HG02759 (cell line): ENCODE measurements around the gene OR2G6.
A peak's percentile ranks its signal among the peaks of the same experiment; 100 is the strongest.
"Not testable (repeated sequence)": the region's sequence is repeated elsewhere in the genome, so short reads cannot be mapped to it uniquely, and the experiment has no call there.

Experiments used
- ATAC-seq: cut with Tn5 transposase; IDR thresholded peaks from one replicate; pipeline ENCODE4 v1.9.1; 2021; ENCODE audit warnings: mild to moderate bottlenecking, moderate library complexity; ENCODE audit not compliant: unreplicated experiment

The OR2G6 gene

GRCh38 chr1:248507773-248508172, at the start of gene OR2G6:
Gene OR2G6 (plus strand): TSS chr1:248508073. CDS start chr1:248521647, 13,574 bp downstream.
- not testable (repeated sequence) for ATAC-seq

- ATAC-seq, result not testable (repeated sequence)
Observed at GRCh38 chr1:248459117-248459516, 48.8 kb upstream of the OR2G6 start.

GRCh38 chr1:248471154-248471553, 36.7 kb upstream of the OR2G6 start:
- ATAC-seq, result no peak

DNA sequence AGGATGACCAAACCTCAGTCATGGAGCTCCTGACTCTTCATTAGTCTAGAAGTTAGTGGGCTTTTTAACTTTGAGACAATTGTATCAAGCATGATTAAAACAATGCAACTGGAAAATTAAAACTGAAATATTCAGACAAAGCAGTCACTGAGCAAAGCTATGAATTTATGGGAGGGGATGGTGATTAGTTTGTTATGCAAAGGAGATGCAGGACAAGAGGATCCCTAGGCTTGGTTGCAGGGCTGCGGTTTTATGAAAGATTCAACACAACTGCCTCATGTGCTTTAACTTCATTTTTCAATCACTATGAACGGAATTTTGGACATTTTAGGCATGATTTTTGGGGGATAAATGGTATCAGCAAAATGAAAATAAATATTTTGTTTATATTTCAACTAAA, 35.8 kb upstream of the OR2G6 start:
- not testable (repeated sequence) for ATAC-seq

DNA sequence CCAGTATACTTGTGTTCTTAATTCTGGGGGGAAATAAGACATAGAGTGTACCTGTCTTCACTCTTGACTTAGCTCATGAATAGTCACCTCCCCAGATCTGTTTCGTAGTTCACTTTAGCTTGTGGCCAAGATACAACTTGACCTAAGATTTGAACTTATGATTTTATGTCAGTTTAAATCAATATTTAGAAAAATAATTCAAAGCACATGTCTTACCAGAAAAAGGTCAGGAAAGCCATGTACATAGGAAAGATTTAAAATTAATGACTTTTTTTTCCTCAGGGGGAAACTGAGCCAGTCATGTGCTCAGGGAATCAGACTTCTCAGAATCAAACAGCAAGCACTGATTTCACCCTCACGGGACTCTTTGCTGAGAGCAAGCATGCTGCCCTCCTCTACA, 34.8 kb upstream of the OR2G6 start, which contains the start of gene OR2T3:
Gene OR2T3 (plus strand): TSS at position 301 of the 400 bp plus-strand sequence. CDS start 0 bp downstream, at position 301.
- not testable (repeated sequence) for ATAC-seq

- ATAC-seq, result peak; percentile 83
Observed at GRCh38 chr1:248475660-248476059, 32.2 kb upstream of the OR2G6 start.

- ATAC-seq, result peak; percentile 75
Observed at GRCh38 chr1:248481686-248482579, 25.9 kb upstream of the OR2G6 start.

DNA sequence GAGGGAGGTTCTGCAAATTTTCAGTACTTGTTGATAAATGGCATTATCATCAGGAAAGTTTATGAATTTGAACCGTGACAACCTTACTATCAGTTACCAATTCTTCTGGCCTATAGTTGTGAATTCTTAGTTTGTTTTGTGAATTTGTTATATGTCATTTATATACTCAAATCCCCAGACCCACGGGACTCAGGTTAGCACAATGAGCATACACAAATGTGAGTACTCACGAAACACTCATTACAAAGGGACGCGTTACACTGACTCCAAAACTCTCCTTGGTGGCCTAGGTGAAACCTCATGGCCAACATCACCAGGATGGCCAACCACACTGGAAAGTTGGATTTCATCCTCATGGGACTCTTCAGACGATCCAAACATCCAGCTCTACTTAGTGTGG, 19.6 kb upstream of the OR2G6 start, which contains the start of gene OR2T5:
Gene OR2T5 (plus strand): TSS at position 301 of the 400 bp plus-strand sequence. CDS start 0 bp downstream, at position 301.
- ATAC-seq, result not testable (repeated sequence)

GRCh38 chr1:248496661-248497060, 11.2 kb upstream of the OR2G6 start:
- not testable (repeated sequence) for ATAC-seq

- ATAC-seq, result not testable (repeated sequence)
Observed at GRCh38 chr1:248500305-248501035, 7.4 kb upstream of the OR2G6 start.

DNA sequence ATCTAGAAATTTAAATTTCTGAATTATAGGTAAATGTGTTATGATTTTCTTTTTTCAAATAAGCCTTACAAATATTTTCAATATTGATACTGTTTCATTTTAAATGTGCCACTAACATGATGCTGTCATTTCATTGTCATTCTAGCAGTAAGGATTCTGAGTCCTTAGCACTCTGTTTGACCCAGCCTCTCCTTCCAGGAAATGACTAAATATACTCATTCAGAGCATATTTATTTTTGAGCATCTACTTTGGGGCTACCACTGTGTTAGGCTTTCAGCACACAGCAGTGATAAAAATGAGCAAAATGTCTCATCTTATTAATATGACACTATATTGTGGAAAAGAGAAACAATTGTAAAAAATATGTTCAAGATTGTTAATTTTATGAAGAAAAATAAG, 2.3 kb downstream of the OR2G6 start:
- peak; percentile 44 for ATAC-seq

- ATAC-seq, result no peak
Observed at GRCh38 chr1:248521856-248522255, 14.0 kb downstream of the OR2G6 start.

GRCh38 chr1:248537449-248537848, 29.6 kb downstream of the OR2G6 start:
- peak; percentile 53 for ATAC-seq

DNA sequence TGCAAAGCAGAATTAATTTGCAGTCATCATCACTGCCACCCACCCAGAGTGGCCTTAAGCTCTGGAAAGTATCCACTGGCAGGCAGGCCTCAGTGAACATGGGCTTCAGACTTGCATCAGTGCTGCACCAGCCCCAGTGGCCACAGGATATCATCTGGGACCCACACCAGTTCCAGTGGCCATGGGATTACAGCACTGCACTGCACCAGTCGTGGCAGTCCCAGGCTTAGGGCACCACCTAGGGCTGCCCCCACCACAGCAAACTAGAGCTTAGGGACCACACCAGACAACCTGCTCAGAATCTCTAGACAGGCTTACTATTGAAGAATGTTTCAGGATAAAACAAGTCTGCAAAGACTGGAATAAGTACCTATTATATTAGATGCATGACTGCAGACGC, 39.5 kb downstream of the OR2G6 start:
- not testable (repeated sequence) for ATAC-seq

DNA sequence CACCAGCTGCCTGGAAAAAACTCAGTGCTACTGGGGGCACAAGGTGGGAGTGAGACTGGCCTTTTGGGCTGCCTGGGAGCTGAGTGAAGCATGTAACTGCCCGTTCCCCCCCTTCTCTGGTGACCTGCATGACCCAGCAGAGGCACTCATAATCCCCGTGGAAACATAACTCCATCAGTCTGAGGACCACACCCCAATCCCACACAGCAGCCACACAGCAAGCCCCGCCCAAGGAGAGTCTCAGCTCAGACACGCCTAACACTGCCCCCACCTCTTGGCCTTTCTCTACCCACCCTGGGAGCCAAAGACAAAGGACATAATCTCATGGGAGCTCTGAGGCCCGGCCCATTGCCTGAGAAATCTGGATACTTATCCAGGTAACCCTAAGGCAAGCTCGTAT, 43.2 kb downstream of the OR2G6 start:
- not testable (repeated sequence) for ATAC-seq

- not testable (repeated sequence) for ATAC-seq
Observed at GRCh38 chr1:248562672-248563071, 54.8 kb downstream of the OR2G6 start, which contains the start of gene OR2T29. Gene OR2T29 (minus strand): TSS chr1:248562772. CDS start chr1:248559491, 3,281 bp downstream.

DNA sequence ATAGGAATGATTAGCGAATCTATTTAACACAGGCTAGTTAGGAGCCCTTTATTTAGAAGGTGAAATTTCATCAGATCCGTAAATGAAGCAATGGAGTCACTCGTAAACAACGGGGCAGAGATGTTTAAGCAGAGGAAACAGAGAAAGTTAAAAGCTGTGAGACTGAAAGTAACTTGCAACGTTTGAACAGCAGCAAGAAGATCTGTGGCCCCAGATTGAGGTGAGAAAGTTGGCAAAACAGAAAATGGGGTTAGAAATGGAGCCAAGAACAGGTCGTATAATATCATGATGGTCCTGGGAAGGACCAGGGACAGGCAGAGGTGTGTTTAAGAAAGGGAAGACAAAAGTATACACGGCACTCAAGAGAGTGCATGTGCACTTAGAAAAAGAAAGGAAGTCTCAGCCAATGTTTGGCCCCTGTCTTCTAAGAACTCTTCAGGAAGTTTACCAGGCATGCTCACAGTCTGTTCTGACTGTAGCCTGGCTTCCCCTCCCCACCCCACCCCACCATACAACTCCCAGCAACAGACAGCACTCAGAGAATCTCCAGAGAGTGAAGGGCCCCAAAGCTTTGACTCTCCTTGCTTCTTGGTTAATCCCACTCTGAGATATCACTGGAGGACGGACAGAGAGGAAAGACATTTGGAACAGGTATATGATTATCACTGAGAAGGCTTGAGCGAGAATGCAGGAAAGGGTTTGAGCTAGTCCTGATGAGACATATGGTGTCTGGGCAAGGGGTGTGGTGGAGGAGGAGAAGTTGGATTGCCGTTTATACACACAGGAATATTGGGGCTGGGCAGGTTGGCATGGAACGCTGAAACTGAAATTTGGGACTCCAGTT, 57.9 kb downstream of the OR2G6 start:
- ATAC-seq, result peak; percentile 82

DNA sequence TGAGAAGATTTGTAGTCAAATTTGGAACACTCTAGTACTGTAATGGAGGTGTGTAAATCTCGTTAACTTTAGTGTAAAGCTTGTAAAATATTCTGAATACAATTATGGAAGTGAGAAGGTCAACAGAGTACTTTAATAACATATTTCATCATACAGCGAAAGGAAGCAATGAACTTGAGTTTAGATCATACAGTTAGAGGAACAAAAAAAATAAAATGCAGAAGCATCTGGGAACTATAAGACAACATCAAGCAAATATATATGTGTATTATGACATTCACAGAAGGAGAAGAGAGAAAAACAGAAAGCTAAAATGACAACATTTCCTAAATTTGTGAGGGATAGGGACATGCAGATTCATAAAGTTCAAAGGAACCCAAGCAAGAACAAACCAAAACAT, 61.2 kb downstream of the OR2G6 start:
- ATAC-seq, result not testable (repeated sequence)

- ATAC-seq, result not testable (repeated sequence)
Observed at GRCh38 chr1:248570811-248571210, 62.9 kb downstream of the OR2G6 start.

GRCh38 chr1:248572049-248572448, 64.2 kb downstream of the OR2G6 start:
- ATAC-seq, result peak; percentile 93
